K562 (cell line): ENCODE measurements around the gene HOXB4.

Experiments
- DNMT1 ChIP-seq: fragments of 450-650 bp; IDR thresholded peaks from 2 replicates; pipeline ENCODE4 v1.6.1; 2016; ENCODE audit warnings: antibody characterized with exemption, mild to moderate bottlenecking
- LCOR ChIP-seq: sonication (generic); formaldehyde crosslinking; IDR thresholded peaks from 2 replicates; pipeline ENCODE4 v1.8.0; 2022; ENCODE audit warnings: mild to moderate bottlenecking, missing genetic modification reagents
- SRSF1 ChIP-seq: fragments of 200-400 bp; formaldehyde crosslinking; IDR thresholded peaks from 2 replicates; pipeline ENCODE4 v1.6.1; 2017; ENCODE audit warnings: mild to moderate bottlenecking, low read depth, low read length, moderate library complexity
- TAF1 ChIP-seq: IDR thresholded peaks from 2 replicates; pipeline ENCODE4 v1.6.1; 2011; ENCODE audit warnings: mild to moderate bottlenecking, low read length, moderate library complexity; ENCODE audit not compliant: insufficient read depth, control insufficient read depth, severe bottlenecking; ENCODE audit errors: extremely low read depth
- ZNF41 ChIP-seq: fragments of 250-450 bp; sonication (Bioruptor Pico); conservative IDR thresholded peaks from 2 replicates; pipeline ENCODE4 v1.4.0; 2020; ENCODE audit warnings: mild to moderate bottlenecking
- ZNF780A ChIP-seq: fragments of 250-450 bp; sonication (Bioruptor Pico); IDR thresholded peaks from 2 replicates; pipeline ENCODE4 v1.5.0; 2021; ENCODE audit warnings: mild to moderate bottlenecking
- ZZZ3 ChIP-seq: fragments of 450-650 bp; IDR thresholded peaks from 2 replicates; pipeline ENCODE4 v1.6.1; 2016; ENCODE audit warnings: antibody characterized with exemption, mild to moderate bottlenecking, moderate library complexity
- TF ChIP-seq, protein P1 (sequence below), 3 experiments: IDR thresholded peaks in 2 of 3; conservative IDR thresholded peaks in 1 of 3; 2 replicates each; pipeline ENCODE4 v1.5.1; 2011 to 2012; ENCODE audit warnings: low read length in 3 of 3, mild to moderate bottlenecking in 3 of 3, control low read depth in 2 of 3, improper control_type of control experiment in 1 of 3, inconsistent platforms in 1 of 3, low read depth in 1 of 3, mixed read lengths in 1 of 3, moderate library complexity in 1 of 3; ENCODE audit not compliant: insufficient read depth in 2 of 3

DNA sequence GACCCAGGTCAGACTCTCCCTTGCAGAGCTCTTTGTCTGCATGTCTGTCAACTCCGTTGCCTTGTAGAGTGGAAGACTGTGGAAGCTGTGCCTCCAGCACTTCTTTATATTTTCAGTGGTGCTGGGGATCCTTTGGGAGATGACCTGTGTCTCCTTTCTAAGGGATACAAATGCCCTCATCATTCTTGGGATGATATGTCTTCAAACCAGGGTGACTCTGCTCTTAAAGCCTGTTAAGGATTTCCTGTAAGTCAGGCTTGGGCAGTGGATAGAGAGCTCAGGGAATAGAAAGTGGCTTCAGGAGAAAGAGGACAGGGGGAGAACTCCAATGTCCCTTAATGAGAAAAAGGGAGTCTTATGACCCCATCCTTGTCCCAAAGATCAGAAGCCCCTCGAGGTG lies 10.4 kb upstream of the HOXB4 start:
- TF ChIP-seq DNMT1 (no peak), LCOR (CRISPR knock-in tag) (no peak), ZNF41 (CRISPR knock-in tag) (no peak), TAF1 (no peak), SRSF1 (no peak), ZZZ3 (no peak), ZNF780A (CRISPR knock-in tag) (no peak)
- TF ChIP-seq, protein P1, sequence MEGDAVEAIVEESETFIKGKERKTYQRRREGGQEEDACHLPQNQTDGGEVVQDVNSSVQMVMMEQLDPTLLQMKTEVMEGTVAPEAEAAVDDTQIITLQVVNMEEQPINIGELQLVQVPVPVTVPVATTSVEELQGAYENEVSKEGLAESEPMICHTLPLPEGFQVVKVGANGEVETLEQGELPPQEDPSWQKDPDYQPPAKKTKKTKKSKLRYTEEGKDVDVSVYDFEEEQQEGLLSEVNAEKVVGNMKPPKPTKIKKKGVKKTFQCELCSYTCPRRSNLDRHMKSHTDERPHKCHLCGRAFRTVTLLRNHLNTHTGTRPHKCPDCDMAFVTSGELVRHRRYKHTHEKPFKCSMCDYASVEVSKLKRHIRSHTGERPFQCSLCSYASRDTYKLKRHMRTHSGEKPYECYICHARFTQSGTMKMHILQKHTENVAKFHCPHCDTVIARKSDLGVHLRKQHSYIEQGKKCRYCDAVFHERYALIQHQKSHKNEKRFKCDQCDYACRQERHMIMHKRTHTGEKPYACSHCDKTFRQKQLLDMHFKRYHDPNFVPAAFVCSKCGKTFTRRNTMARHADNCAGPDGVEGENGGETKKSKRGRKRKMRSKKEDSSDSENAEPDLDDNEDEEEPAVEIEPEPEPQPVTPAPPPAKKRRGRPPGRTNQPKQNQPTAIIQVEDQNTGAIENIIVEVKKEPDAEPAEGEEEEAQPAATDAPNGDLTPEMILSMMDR (IDR thresholded peaks at IDR 0.05 in 2 of 3, conservative IDR thresholded peaks at IDR 0.05 in 1 of 3; ENCODE audit: insufficient read depth in 2 of 3, low read depth in 1 of 3, low read length in 3 of 3) = no peak
